GM18519 (cell line): ENCODE data around the gene PFKL.
"Not testable (repeated sequence)": the region's sequence is repeated elsewhere in the genome, so short reads cannot be mapped to it uniquely, and the experiment has no call there.

Experiments
- ATAC-seq: cut with Tn5 transposase; IDR thresholded peaks from one replicate; pipeline ENCODE4 v1.9.1; 2021; ENCODE audit warnings: mild to moderate bottlenecking, moderate library complexity; ENCODE audit not compliant: unreplicated experiment, low FRiP score

Gene PFKL

GRCh38 chr21:44337941-44338895 lies 38.4 kb downstream of the PFKL start:
- ATAC-seq: no peak

- ATAC-seq: peak; percentile 82
Measured at GRCh38 chr21:44338971-44339910, 39.4 kb downstream of the PFKL start, which contains the start of gene CFAP410. Gene CFAP410, minus strand, starts transcription at chr21:44339390. Its CDS starts 196 bp downstream, at chr21:44339194.

GRCh38 chr21:44341726-44342458 lies 42.0 kb downstream of the PFKL start:
- not testable (repeated sequence) for ATAC-seq

- not testable (repeated sequence) for ATAC-seq
Measured at GRCh38 chr21:44342981-44343380, 43.1 kb downstream of the PFKL start.

GRCh38 chr21:44344541-44345183 lies 44.8 kb downstream of the PFKL start:
- ATAC-seq: no peak

- no peak for ATAC-seq
Measured at GRCh38 chr21:44345495-44345894, 45.6 kb downstream of the PFKL start.

- ATAC-seq: no peak
Measured at GRCh38 chr21:44347911-44348451, 48.1 kb downstream of the PFKL start.

GRCh38 chr21:44348861-44349260 lies 49.0 kb downstream of the PFKL start:
- ATAC-seq: no peak

GRCh38 chr21:44349416-44349846 lies 49.6 kb downstream of the PFKL start:
- ATAC-seq: no peak

- ATAC-seq: no peak
Measured at GRCh38 chr21:44349847-44350772, 50.3 kb downstream of the PFKL start.

- no peak for ATAC-seq
Measured at GRCh38 chr21:44350773-44351481, 51.1 kb downstream of the PFKL start.

- no peak for ATAC-seq
Measured at GRCh38 chr21:44351535-44352252, 51.8 kb downstream of the PFKL start.

- ATAC-seq: no peak
Measured at GRCh38 chr21:44352253-44352860, 52.5 kb downstream of the PFKL start.

GRCh38 chr21:44353191-44353970 lies 53.5 kb downstream of the PFKL start, which contains the start of gene TRPM2:
Gene TRPM2, plus strand, starts transcription at chr21:44353621. Its CDS starts 80 bp downstream, at chr21:44353701.
- no peak for ATAC-seq

GRCh38 chr21:44354001-44354405 lies 54.1 kb downstream of the PFKL start:
- no peak for ATAC-seq
